Calu3 (cell line): ENCODE data around the gene SH3RF3. TPM values are rescaled to one million over a fixed set of nuclear protein-coding genes. Genes with fewer than 3 reads are reported as not detected.

Experiments used
- BruUV-seq: library from RNA; stranded (reverse); fragments of 400-500 nt; replicated peaks from 2 replicates; lab custom pipeline; 2021; lab: Mats Ljungman, UMichigan
- CTCF ChIA-PET: fragments of 300-600 bp; sonication (Branson Sonifier 250); formaldehyde crosslinking; loops from one replicate; lab custom pipeline; 2022; ENCODE audit warnings: antibody characterized with exemption; lab: Charles Lee
- DNase-seq: peaks from one replicate; pipeline ENCODE4 v3.0.0; 2022
- H3K27ac Mint-ChIP-seq: one replicate; pipeline ENCODE4 v1.8.0; 2022; ENCODE audit warnings: mixed read lengths; ENCODE audit not compliant: unreplicated experiment
- H3K27me3 Mint-ChIP-seq: one replicate; pipeline ENCODE4 v1.8.0; 2022; ENCODE audit warnings: mixed read lengths; ENCODE audit not compliant: unreplicated experiment
- H3K36me3 Mint-ChIP-seq: one replicate; pipeline ENCODE4 v1.8.0; 2022; ENCODE audit warnings: mild to moderate bottlenecking, moderate library complexity, mixed read lengths; ENCODE audit not compliant: insufficient read depth, unreplicated experiment
- H3K4me1 Mint-ChIP-seq: one replicate; pipeline ENCODE4 v1.8.0; 2022; ENCODE audit warnings: mild to moderate bottlenecking, low read depth, mixed read lengths; ENCODE audit not compliant: unreplicated experiment
- H3K4me3 Mint-ChIP-seq: one replicate; pipeline ENCODE4 v1.8.0; 2022; ENCODE audit warnings: mild to moderate bottlenecking, low read depth, moderate library complexity, mixed read lengths; ENCODE audit not compliant: unreplicated experiment
- H3K9me3 Mint-ChIP-seq: one replicate; pipeline ENCODE4 v1.8.0; 2022; ENCODE audit warnings: low read depth, mixed read lengths; ENCODE audit not compliant: unreplicated experiment
- intact Hi-C: fragments of 100-400 bp; cut with micrococcal nuclease; formaldehyde crosslinking; loops from one replicate; pipeline ENCODE4 v1.10.0; 2022; ENCODE audit not compliant: unreplicated experiment
- total RNA-seq: library from RNA; stranded (reverse); gene quantifications from 2 replicates; pipeline ENCODE4 v1.2.3, GENCODE V29; 2022
- TF ChIP-seq, protein P1 (sequence below): fragments of 200-600 bp; IDR thresholded peaks from one replicate; pipeline ENCODE4 v1.8.0; 2022; ENCODE audit warnings: antibody characterized with exemption; ENCODE audit not compliant: unreplicated experiment

The SH3RF3 gene
- total RNA-seq, 1 experiment from 2014 or later, result 0.17 TPM

GRCh38 chr2:109486711-109487535 lies 357.9 kb downstream of the SH3RF3 start:
- BruUV-seq, result no TSS peak
- no peak overlapping the region for H3K4me3 Mint-ChIP-seq
- TF ChIP-seq, protein P1, sequence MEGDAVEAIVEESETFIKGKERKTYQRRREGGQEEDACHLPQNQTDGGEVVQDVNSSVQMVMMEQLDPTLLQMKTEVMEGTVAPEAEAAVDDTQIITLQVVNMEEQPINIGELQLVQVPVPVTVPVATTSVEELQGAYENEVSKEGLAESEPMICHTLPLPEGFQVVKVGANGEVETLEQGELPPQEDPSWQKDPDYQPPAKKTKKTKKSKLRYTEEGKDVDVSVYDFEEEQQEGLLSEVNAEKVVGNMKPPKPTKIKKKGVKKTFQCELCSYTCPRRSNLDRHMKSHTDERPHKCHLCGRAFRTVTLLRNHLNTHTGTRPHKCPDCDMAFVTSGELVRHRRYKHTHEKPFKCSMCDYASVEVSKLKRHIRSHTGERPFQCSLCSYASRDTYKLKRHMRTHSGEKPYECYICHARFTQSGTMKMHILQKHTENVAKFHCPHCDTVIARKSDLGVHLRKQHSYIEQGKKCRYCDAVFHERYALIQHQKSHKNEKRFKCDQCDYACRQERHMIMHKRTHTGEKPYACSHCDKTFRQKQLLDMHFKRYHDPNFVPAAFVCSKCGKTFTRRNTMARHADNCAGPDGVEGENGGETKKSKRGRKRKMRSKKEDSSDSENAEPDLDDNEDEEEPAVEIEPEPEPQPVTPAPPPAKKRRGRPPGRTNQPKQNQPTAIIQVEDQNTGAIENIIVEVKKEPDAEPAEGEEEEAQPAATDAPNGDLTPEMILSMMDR, result no peak
- no peaks in the 10 kb centered on the region for H3K9me3 Mint-ChIP-seq
- H3K27ac Mint-ChIP-seq, result no peak overlapping the region
- H3K4me1 Mint-ChIP-seq, result no peaks in the 10 kb centered on the region
- DNase-seq, result no peak
- peaks cover 72% of the 10 kb centered on the region for H3K27me3 Mint-ChIP-seq
- H3K36me3 Mint-ChIP-seq, result no peaks in the 10 kb centered on the region
- CTCF ChIA-PET, result no interaction called here
- intact Hi-C loops, result no loop called here

DNA sequence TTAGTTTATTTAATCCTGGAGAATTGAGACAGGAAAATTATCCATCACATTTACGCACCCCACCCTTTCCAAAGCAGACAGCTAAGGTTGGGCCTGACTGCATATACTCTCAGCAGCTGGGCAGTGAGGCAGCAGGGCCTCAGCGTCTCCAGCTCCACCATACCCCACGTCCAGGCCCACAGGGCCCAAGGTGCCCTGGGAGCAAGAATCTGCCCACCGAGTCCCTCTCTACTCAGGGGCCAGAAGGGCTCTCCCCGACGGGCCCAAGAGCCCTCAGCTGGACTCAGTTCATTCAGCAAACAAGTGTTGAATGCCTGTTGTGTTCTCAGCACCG lies 358.5 kb downstream of the SH3RF3 start:
- CTCF ChIA-PET, result no interaction called here
- DNase-seq, result no peak
- intact Hi-C loops, result no loop called here
- H3K4me3 Mint-ChIP-seq, result no peak overlapping the region
- H3K36me3 Mint-ChIP-seq, result no peaks in the 10 kb centered on the region
- H3K4me1 Mint-ChIP-seq, result no peaks in the 10 kb centered on the region
- no TSS peak for BruUV-seq
- H3K27ac Mint-ChIP-seq, result no peak overlapping the region
- H3K9me3 Mint-ChIP-seq, result no peaks in the 10 kb centered on the region
- TF ChIP-seq, protein P1, result no peak
- H3K27me3 Mint-ChIP-seq, result peaks cover 66% of the 10 kb centered on the region

GRCh38 chr2:109487871-109488655 lies 359.1 kb downstream of the SH3RF3 start:
- Mint-ChIP-seq H3K27ac (no peak overlapping the region), H3K4me3 (no peak overlapping the region), H3K36me3 (no peaks in the 10 kb centered on the region), H3K9me3 (no peaks in the 10 kb centered on the region), H3K27me3 (peaks cover 60% of the 10 kb centered on the region), H3K4me1 (no peaks in the 10 kb centered on the region)
- intact Hi-C loops, result no loop called here
- BruUV-seq, result no TSS peak
- no peak for DNase-seq
- CTCF ChIA-PET, result no interaction called here
- TF ChIP-seq, protein P1, result no peak

DNA sequence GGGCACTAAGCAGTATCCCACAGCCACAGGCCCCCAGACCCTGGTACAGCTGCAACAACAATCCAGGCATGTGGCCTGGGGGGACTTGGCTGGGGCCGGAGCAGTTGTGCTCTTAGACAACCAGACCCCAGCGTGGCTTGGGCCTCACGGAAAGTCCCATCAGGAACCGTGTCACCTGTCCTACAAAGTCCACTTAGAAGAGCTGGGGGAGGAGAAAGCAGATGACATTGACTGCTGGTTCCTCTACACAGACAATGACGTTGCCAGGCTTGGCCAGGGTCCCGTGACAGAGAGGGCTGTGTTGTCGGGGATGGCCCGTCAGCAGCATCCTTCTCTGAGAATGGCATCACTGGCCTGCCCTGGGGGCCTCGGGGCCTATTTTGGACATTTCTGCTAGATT lies 360.3 kb downstream of the SH3RF3 start:
- no TSS peak for BruUV-seq
- no peak for DNase-seq
- H3K4me1 Mint-ChIP-seq, result no peaks in the 10 kb centered on the region
- no peak overlapping the region for H3K27ac Mint-ChIP-seq
- H3K9me3 Mint-ChIP-seq, result no peaks in the 10 kb centered on the region
- no peaks in the 10 kb centered on the region for H3K36me3 Mint-ChIP-seq
- intact Hi-C loops, result no loop called here
- H3K4me3 Mint-ChIP-seq, result no peak overlapping the region
- CTCF ChIA-PET, result no interaction called here
- peaks cover 48% of the 10 kb centered on the region for H3K27me3 Mint-ChIP-seq
- TF ChIP-seq, protein P1, result no peak
